Measurements from ENCODE around the gene AKAP6. TPM values are rescaled to one million over a fixed set of nuclear protein-coding genes. Genes with fewer than 3 reads are reported as not detected.

The AKAP6 gene
- total RNA-seq, 1 experiment from 2014 or later: 2.3 TPM

GRCh38 chr14:32594766-32595165 lies 265.7 kb downstream of the AKAP6 start:
- Mint-ChIP-seq H3K4me3 (ENCODE audit: unreplicated experiment) (no peak overlapping the region), H3K4me1 (ENCODE audit: insufficient read depth, unreplicated experiment) (peaks cover 29% of the 10 kb centered on the region), H3K27ac (ENCODE audit: low read depth, unreplicated experiment) (peak overlapping the region; percentile 46), H3K9me3 (ENCODE audit: unreplicated experiment) (no peaks in the 10 kb centered on the region), H3K36me3 (ENCODE audit: insufficient read depth, unreplicated experiment) (no peaks in the 10 kb centered on the region), H3K27me3 (ENCODE audit: insufficient read depth, unreplicated experiment) (no peaks in the 10 kb centered on the region)
- DNase-seq (ENCODE audit: unreplicated experiment): peak; percentile 17
- TF ChIP-seq, protein P1, sequence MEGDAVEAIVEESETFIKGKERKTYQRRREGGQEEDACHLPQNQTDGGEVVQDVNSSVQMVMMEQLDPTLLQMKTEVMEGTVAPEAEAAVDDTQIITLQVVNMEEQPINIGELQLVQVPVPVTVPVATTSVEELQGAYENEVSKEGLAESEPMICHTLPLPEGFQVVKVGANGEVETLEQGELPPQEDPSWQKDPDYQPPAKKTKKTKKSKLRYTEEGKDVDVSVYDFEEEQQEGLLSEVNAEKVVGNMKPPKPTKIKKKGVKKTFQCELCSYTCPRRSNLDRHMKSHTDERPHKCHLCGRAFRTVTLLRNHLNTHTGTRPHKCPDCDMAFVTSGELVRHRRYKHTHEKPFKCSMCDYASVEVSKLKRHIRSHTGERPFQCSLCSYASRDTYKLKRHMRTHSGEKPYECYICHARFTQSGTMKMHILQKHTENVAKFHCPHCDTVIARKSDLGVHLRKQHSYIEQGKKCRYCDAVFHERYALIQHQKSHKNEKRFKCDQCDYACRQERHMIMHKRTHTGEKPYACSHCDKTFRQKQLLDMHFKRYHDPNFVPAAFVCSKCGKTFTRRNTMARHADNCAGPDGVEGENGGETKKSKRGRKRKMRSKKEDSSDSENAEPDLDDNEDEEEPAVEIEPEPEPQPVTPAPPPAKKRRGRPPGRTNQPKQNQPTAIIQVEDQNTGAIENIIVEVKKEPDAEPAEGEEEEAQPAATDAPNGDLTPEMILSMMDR (IDR thresholded peaks at IDR 0.05; ENCODE audit: unreplicated experiment): no peak
- intact Hi-C loops (cut with micrococcal nuclease): loop anchor here (10.0 kb wide), 1 partner anchor 340 kb away; the partner anchor contains the start of gene NPAS3
- ChIA-PET POLR2A (interaction anchor here (0.6 kb wide), 2 partner anchors 49 to 235 kb away, joined by 3 read pairs; no protein-coding TSS in a partner anchor), CTCF (interaction anchor here (0.6 to 1.4 kb wide), 6 partner anchors 103 to 1730 kb away, joined by 3 to 4 read pairs (median 3); no protein-coding TSS in a partner anchor)
- BruUV-seq (replicated peaks): no TSS peak

GRCh38 chr14:32595497-32595896 lies 266.4 kb downstream of the AKAP6 start:
- CTCF ChIA-PET: interaction anchor here (0.6 to 1.4 kb wide), 8 partner anchors 20 to 1730 kb away, joined by 3 to 4 read pairs (median 3); no protein-coding TSS in a partner anchor
- BruUV-seq (replicated peaks): no TSS peak
- Mint-ChIP-seq H3K4me3 (ENCODE audit: unreplicated experiment) (no peak overlapping the region), H3K9me3 (ENCODE audit: unreplicated experiment) (no peaks in the 10 kb centered on the region), H3K36me3 (ENCODE audit: insufficient read depth, unreplicated experiment) (no peaks in the 10 kb centered on the region), H3K27me3 (ENCODE audit: insufficient read depth, unreplicated experiment) (no peaks in the 10 kb centered on the region), H3K27ac (ENCODE audit: low read depth, unreplicated experiment) (no peak overlapping the region), H3K4me1 (ENCODE audit: insufficient read depth, unreplicated experiment) (peaks cover 29% of the 10 kb centered on the region)
- intact Hi-C loops (cut with micrococcal nuclease): loop anchor here (10.0 kb wide), 1 partner anchor 339 kb away; the partner anchor contains the start of gene NPAS3
- TF ChIP-seq, protein P1 (IDR thresholded peaks at IDR 0.05; ENCODE audit: unreplicated experiment): no peak
- DNase-seq (ENCODE audit: unreplicated experiment): no peak
- POLR2A ChIA-PET: no interaction called here

DNA sequence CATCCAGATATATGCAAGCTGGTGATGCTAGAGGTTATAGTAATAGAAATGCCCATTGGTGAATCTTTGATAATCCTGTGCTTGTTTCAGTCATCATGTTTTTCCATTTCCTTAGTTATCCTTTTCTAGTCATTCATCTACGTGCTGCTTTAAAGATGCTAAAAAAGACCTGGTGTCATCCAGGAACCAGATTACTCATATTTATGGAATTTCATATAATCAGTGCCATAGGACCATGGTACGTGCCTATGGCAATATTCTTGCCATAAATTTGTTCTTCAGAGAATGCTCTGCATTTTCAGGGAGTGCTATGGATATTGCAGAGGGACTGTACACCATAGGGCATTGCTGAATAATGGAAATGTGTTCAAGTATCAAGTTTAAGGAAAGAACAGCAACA lies 267.3 kb downstream of the AKAP6 start:
- DNase-seq (ENCODE audit: unreplicated experiment): no peak
- BruUV-seq (replicated peaks): no TSS peak
- no peaks in the 10 kb centered on the region for H3K27me3 Mint-ChIP-seq (ENCODE audit: insufficient read depth, unreplicated experiment)
- intact Hi-C loops (cut with micrococcal nuclease): loop anchor here (10.0 kb wide), 1 partner anchor 338 kb away; the partner anchor contains the start of gene NPAS3
- no peak overlapping the region for H3K4me3 Mint-ChIP-seq (ENCODE audit: unreplicated experiment)
- no peaks in the 10 kb centered on the region for H3K9me3 Mint-ChIP-seq (ENCODE audit: unreplicated experiment)
- H3K36me3 Mint-ChIP-seq (ENCODE audit: insufficient read depth, unreplicated experiment): no peaks in the 10 kb centered on the region
- ChIA-PET CTCF (interaction anchor here (1.0 to 1.3 kb wide), 3 partner anchors 20 to 1196 kb away, joined by 3 to 4 read pairs (median 4); no protein-coding TSS in a partner anchor), POLR2A (no interaction called here)
- TF ChIP-seq, protein P1 (IDR thresholded peaks at IDR 0.05; ENCODE audit: unreplicated experiment): no peak
- H3K27ac Mint-ChIP-seq (ENCODE audit: low read depth, unreplicated experiment): no peak overlapping the region
- peaks cover 29% of the 10 kb centered on the region for H3K4me1 Mint-ChIP-seq (ENCODE audit: insufficient read depth, unreplicated experiment)

GRCh38 chr14:32597771-32598170 lies 268.7 kb downstream of the AKAP6 start:
- Mint-ChIP-seq H3K36me3 (ENCODE audit: insufficient read depth, unreplicated experiment) (no peaks in the 10 kb centered on the region), H3K27me3 (ENCODE audit: insufficient read depth, unreplicated experiment) (no peaks in the 10 kb centered on the region), H3K27ac (ENCODE audit: low read depth, unreplicated experiment) (no peak overlapping the region), H3K4me1 (ENCODE audit: insufficient read depth, unreplicated experiment) (peaks cover 29% of the 10 kb centered on the region), H3K4me3 (ENCODE audit: unreplicated experiment) (no peak overlapping the region), H3K9me3 (ENCODE audit: unreplicated experiment) (no peaks in the 10 kb centered on the region)
- ChIA-PET CTCF (no interaction called here), POLR2A (no interaction called here)
- intact Hi-C loops (cut with micrococcal nuclease): loop anchor here (10.0 kb wide), 1 partner anchor 337 kb away; the partner anchor contains the start of gene NPAS3
- no peak for DNase-seq (ENCODE audit: unreplicated experiment)
- no TSS peak for BruUV-seq (replicated peaks)
- TF ChIP-seq, protein P1 (IDR thresholded peaks at IDR 0.05; ENCODE audit: unreplicated experiment): no peak
